ENCODE data around the gene NCBP3. TPM values are rescaled to one million over a fixed set of nuclear protein-coding genes. Genes with fewer than 3 reads are reported as not detected.

The NCBP3 gene
- total RNA-seq, 4 donors from 2014 or later = 24.8 to 41.6 (median 32.2) TPM

DNA sequence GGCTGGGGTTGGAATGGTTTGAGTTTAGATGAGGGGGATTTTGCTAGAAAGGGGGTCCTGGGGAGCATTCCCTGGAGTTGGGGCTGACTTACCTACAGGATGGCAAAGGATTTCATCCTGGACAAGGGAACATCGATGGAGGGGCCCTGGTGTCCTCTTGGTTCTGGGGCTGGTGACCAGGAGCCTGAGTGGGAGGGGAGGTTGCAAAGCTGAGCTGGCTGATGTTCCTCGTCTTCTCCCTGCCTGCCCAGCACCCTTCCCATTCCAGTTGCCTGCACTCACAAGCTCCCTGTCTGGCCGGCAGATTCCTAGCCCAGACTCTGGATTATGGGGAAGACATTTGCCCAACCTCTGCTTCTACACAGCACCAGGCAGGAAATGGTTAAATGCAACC, 82.3 kb downstream of the NCBP3 start:
- Histone ChIP-seq H3K27ac (peak overlapping the region; percentile 49 to 77 (median 56)), H3K4me3 (peak overlapping the region in 2 of 4 donors; percentile 4 to 14), H3K27me3 (no peaks in the 10 kb centered on the region), H3K4me1 (peaks cover 0 to 4% (median 0%) of the 10 kb centered on the region in 4 donors), H3K9me3 (no peaks in the 10 kb centered on the region), H3K36me3 (no peaks in the 10 kb centered on the region)
- no peak for DNase-seq
- TF ChIP-seq, protein P1, sequence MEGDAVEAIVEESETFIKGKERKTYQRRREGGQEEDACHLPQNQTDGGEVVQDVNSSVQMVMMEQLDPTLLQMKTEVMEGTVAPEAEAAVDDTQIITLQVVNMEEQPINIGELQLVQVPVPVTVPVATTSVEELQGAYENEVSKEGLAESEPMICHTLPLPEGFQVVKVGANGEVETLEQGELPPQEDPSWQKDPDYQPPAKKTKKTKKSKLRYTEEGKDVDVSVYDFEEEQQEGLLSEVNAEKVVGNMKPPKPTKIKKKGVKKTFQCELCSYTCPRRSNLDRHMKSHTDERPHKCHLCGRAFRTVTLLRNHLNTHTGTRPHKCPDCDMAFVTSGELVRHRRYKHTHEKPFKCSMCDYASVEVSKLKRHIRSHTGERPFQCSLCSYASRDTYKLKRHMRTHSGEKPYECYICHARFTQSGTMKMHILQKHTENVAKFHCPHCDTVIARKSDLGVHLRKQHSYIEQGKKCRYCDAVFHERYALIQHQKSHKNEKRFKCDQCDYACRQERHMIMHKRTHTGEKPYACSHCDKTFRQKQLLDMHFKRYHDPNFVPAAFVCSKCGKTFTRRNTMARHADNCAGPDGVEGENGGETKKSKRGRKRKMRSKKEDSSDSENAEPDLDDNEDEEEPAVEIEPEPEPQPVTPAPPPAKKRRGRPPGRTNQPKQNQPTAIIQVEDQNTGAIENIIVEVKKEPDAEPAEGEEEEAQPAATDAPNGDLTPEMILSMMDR (IDR thresholded peaks at IDR 0.05) = no peak
- TF ChIP-seq POLR2A (IDR thresholded peaks at IDR 0.05) = no peak

DNA sequence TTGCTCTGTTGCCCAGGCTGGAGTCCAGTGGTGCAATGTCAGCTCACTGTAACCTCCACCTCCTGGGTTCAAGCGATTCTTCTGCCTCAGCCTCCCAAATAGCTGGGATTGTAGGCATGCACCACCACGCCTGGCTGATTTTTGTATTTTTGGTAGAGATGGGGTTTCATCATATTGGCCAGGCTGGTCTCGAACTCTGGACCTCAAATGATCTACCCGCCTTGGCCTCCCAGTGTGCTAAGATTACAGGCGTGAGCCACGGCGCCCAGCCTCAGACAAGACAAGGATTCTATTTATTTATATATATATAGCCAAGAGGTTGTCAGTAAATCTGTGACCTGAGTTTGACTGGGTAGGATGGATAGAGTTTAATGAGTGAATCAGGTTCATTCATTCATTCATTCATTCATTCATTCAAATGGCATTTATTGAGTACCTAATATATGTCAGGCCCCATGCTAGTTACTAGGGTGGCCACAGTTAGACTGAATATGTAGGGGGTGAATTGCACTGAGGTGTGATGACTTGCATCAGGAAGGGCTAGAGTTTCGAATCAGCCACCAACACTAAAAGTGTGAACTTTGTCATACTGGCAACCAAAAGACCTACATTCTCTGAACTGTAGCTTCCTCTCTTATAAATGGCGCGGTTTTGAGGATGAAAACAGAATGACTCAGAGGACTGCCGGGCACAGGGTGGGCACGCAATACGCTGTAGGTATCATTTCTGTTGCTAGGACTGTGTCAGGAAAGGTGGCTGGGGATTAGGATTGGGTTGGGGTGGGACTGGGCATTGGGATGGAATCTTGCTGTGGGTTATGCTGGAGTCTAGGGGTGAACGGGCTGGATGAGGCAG, 82.9 kb downstream of the NCBP3 start:
- TF ChIP-seq, protein P1 (IDR thresholded peaks at IDR 0.05) = no peak
- TF ChIP-seq POLR2A (IDR thresholded peaks at IDR 0.05) = no peak
- Histone ChIP-seq H3K4me3 (peak overlapping the region in 2 of 4 donors; percentile 4 to 14), H3K27me3 (no peaks in the 10 kb centered on the region), H3K27ac (peak overlapping the region; percentile 49 to 77 (median 56)), H3K9me3 (no peaks in the 10 kb centered on the region), H3K4me1 (peaks cover 0 to 4% (median 0%) of the 10 kb centered on the region in 4 donors), H3K36me3 (no peaks in the 10 kb centered on the region)
- DNase-seq = no peak

DNA sequence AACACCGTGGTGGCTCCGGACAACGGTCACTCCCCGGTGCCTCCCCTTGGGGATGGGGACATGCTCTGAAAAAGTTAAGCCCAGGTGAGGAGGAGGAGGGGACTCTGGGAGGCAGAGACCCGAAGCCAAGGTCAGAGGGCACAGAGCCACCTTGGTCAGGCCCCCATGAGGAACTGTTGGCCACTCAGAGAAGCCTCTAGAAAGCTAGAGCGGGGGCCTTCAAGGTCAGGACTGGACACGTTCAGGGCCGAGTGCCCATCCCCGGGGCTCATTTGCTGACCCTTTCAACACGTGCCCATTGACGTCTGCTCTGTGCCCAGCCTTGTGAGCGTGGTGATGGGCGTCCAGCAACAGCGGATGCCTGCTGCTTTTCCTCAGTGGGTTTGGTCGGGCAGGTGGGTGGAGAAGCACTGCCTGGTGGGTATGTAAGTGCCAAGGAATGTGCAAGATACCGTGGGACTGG, 84.1 kb downstream of the NCBP3 start:
- TF ChIP-seq, protein P1 (IDR thresholded peaks at IDR 0.05) = no peak
- TF ChIP-seq POLR2A (IDR thresholded peaks at IDR 0.05) = no peak
- DNase-seq = no peak

DNA sequence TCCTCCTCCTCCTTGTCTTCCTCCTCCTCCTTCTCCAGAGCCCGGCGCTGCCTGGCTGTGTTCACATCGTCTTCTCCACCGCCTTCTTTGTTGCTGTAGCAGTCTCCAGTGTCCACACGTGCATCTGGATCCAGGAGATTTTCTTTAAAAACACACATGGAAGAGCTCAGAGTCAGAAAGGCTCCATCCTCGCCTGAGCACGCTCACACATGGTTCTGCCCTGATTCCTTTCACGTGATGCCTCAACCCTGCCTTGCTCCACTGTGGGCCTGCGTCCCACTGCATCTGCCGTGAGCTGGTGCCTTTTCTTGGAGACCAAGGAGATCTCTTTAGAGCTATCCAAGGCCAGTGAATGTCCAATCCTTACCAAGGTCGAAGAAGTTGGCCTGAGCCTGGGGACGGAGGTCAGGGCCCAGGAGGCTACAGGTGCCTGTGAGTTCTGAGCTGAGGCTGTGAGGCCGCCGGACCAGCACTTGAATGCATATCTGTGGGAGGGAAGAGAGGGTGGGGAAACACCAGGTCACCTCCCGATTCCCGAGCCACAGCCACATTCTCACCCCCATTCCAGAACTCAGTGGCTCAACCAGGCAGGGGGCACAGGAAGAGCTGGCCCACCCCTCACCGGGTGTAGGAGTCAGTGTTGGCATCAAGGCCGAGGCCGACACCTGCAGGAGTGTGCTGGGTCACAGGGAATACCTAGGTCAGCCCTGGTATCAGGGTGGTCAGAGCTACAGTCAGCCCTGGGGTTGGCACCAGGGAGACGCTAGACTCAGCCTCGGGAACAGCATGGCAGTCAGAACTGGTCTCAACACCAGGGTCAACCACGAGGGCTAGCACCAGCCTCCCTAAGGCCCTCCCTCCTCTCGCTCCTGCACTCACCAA, 84.8 kb downstream of the NCBP3 start:
- Histone ChIP-seq H3K9me3 (no peaks in the 10 kb centered on the region), H3K36me3 (no peaks in the 10 kb centered on the region), H3K4me1 (peaks cover 0 to 4% (median 0%) of the 10 kb centered on the region in 4 donors), H3K27me3 (no peaks in the 10 kb centered on the region), H3K4me3 (no peak overlapping the region), H3K27ac (no peak overlapping the region)
- DNase-seq = no peak
- TF ChIP-seq, protein P1 (IDR thresholded peaks at IDR 0.05) = no peak
- TF ChIP-seq POLR2A (IDR thresholded peaks at IDR 0.05) = no peak

More for the DNA sequence above, 84.1 kb downstream of the NCBP3 start:
- H3K36me3 ChIP-seq = no peaks in the 10 kb centered on the region
- H3K27ac ChIP-seq = no peak overlapping the region
- H3K9me3 ChIP-seq = no peaks in the 10 kb centered on the region
- no peaks in the 10 kb centered on the region for H3K27me3 ChIP-seq
- peaks cover 0 to 4% (median 0%) of the 10 kb centered on the region in 4 donors for H3K4me1 ChIP-seq
- no peak overlapping the region for H3K4me3 ChIP-seq

DNA sequence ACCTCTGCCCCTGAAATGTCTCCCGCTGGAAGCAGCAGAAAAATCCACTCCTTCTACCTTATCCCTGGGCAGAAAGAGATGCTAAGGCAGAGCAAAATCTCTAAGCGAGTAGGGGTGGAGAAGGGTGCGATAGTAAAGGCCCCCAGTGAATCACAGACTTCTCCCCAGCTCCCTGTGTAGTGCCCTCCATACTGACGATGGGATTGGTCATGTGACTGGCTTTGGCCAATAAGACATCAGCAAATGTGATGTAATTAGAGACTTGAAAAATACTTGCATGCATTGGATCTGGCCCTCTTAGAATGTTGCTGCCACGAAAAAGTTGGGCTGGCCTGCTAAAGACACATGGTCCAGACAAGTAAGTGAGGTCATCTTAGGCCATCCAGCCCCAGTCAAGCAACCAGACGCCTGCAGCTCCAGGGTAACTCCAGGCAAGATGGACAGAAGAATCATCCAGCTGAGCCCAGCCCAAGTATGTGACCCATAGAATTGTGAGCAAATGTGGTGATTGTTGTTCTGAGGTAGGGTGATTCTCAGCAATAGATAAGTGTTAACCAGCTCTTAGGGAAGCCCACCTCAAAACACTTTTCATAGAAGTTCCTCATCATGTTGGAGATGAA, 86.3 kb downstream of the NCBP3 start:
- Histone ChIP-seq H3K27ac (no peak overlapping the region), H3K9me3 (no peaks in the 10 kb centered on the region), H3K27me3 (no peaks in the 10 kb centered on the region), H3K36me3 (no peaks in the 10 kb centered on the region), H3K4me1 (peaks cover 0 to 4% (median 0%) of the 10 kb centered on the region in 4 donors), H3K4me3 (no peak overlapping the region)
- no peak for TF ChIP-seq POLR2A (IDR thresholded peaks at IDR 0.05)
- TF ChIP-seq, protein P1 (IDR thresholded peaks at IDR 0.05) = no peak
- DNase-seq = no peak

Data from Peyer's patch (tissue), 4 donors.